WERI-Rb-1 (cell line): ENCODE results near the gene ATF4.
A peak's percentile ranks its signal among the peaks of the same experiment; 100 is the strongest.
"Not testable (repeated sequence)": the region's sequence is repeated elsewhere in the genome, so short reads cannot be mapped to it uniquely, and the experiment has no call there.

ENCODE experiments used
- DNase-seq: peaks from one replicate; pipeline ENCODE4 v3.0.0-alpha.2; 2020
- H3K27ac ChIP-seq: fragments of 250-450 bp; sonication (Bioruptor Pico); 2 replicates; pipeline ENCODE4 v1.5.1; 2020; ENCODE audit warnings: mild to moderate bottlenecking, moderate library complexity
- H3K27me3 ChIP-seq: fragments of 250-450 bp; sonication (Bioruptor Pico); 2 replicates; pipeline ENCODE4 v1.5.1; 2021; ENCODE audit warnings: mild to moderate bottlenecking, low read depth, moderate library complexity; ENCODE audit not compliant: insufficient read depth, severe bottlenecking
- H3K36me3 ChIP-seq: fragments of 250-450 bp; sonication (Bioruptor Pico); 2 replicates; pipeline ENCODE4 v1.5.1; 2020; ENCODE audit warnings: mild to moderate bottlenecking, moderate library complexity
- H3K4me3 ChIP-seq: 2 replicates; pipeline ENCODE4 v1.5.1; 2011; ENCODE audit warnings: low read depth, mild to moderate bottlenecking, control low read depth, low read length
- H3K9me3 ChIP-seq: fragments of 250-450 bp; sonication (Bioruptor Pico); 2 replicates; pipeline ENCODE4 v1.5.1; 2021; ENCODE audit warnings: mild to moderate bottlenecking, moderate library complexity; ENCODE audit not compliant: severe bottlenecking
- TF ChIP-seq, protein P1 (sequence below): IDR thresholded peaks from 2 replicates; pipeline ENCODE4 v1.5.1; 2011; ENCODE audit warnings: low read depth, mild to moderate bottlenecking, control low read depth, inconsistent platforms, low read length

ATF4 gene

GRCh38 chr22:39515266-39516050, 4.9 kb upstream of the ATF4 start:
- Histone ChIP-seq H3K27ac (no peak overlapping the region), H3K4me3 (no peak overlapping the region), H3K27me3 (no peaks in the 10 kb centered on the region), H3K36me3 (peaks cover 63% of the 10 kb centered on the region), H3K9me3 (no peaks in the 10 kb centered on the region)
- DNase-seq = no peak
- TF ChIP-seq, protein P1, sequence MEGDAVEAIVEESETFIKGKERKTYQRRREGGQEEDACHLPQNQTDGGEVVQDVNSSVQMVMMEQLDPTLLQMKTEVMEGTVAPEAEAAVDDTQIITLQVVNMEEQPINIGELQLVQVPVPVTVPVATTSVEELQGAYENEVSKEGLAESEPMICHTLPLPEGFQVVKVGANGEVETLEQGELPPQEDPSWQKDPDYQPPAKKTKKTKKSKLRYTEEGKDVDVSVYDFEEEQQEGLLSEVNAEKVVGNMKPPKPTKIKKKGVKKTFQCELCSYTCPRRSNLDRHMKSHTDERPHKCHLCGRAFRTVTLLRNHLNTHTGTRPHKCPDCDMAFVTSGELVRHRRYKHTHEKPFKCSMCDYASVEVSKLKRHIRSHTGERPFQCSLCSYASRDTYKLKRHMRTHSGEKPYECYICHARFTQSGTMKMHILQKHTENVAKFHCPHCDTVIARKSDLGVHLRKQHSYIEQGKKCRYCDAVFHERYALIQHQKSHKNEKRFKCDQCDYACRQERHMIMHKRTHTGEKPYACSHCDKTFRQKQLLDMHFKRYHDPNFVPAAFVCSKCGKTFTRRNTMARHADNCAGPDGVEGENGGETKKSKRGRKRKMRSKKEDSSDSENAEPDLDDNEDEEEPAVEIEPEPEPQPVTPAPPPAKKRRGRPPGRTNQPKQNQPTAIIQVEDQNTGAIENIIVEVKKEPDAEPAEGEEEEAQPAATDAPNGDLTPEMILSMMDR = no peak

DNA sequence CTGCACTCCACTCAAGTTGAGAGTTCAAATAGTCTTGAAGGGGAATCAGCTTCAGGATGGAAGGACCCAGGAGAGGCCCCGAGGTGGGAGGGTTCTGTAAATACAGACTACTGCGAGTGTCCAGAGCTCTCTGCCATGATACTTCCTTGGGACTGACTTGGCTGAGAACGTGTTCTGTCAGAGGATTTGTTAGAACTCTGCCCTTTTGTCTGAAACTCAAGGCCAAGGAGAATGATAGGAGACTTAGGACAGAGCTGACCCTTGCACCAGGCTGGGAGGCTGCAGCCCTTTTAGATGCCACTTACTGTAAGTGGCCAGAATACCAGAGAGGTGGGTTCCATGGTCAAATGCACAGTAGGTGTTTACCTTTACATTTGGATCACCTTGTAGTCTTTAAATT, 2.9 kb upstream of the ATF4 start:
- Histone ChIP-seq H3K4me3 (no peak overlapping the region), H3K27ac (no peak overlapping the region), H3K9me3 (no peaks in the 10 kb centered on the region), H3K27me3 (no peaks in the 10 kb centered on the region), H3K36me3 (peaks cover 67% of the 10 kb centered on the region)
- no peak for DNase-seq
- TF ChIP-seq, protein P1 = no peak

GRCh38 chr22:39518144-39518786, 2.1 kb upstream of the ATF4 start:
- H3K4me3 ChIP-seq = peak overlapping the region; percentile 99
- TF ChIP-seq, protein P1 = no peak
- peak overlapping the region; percentile 100 for H3K27ac ChIP-seq
- H3K36me3 ChIP-seq = peaks cover 67% of the 10 kb centered on the region
- no peak for DNase-seq
- no peaks in the 10 kb centered on the region for H3K9me3 ChIP-seq
- H3K27me3 ChIP-seq = no peaks in the 10 kb centered on the region

- TF ChIP-seq, protein P1 = no peak
- Histone ChIP-seq H3K27me3 (no peaks in the 10 kb centered on the region), H3K4me3 (peak overlapping the region; percentile 99), H3K36me3 (peaks cover 67% of the 10 kb centered on the region), H3K27ac (peak overlapping the region; percentile 100), H3K9me3 (no peaks in the 10 kb centered on the region)
- DNase-seq = peak; percentile 62
These were observed 1.2 kb upstream of the ATF4 start for GRCh38 chr22:39518996-39519680.

GRCh38 chr22:39519681-39520225, 609 bp upstream of the ATF4 start:
- H3K36me3 ChIP-seq = peaks cover 67% of the 10 kb centered on the region
- TF ChIP-seq, protein P1 = peak; percentile 32

DNA sequence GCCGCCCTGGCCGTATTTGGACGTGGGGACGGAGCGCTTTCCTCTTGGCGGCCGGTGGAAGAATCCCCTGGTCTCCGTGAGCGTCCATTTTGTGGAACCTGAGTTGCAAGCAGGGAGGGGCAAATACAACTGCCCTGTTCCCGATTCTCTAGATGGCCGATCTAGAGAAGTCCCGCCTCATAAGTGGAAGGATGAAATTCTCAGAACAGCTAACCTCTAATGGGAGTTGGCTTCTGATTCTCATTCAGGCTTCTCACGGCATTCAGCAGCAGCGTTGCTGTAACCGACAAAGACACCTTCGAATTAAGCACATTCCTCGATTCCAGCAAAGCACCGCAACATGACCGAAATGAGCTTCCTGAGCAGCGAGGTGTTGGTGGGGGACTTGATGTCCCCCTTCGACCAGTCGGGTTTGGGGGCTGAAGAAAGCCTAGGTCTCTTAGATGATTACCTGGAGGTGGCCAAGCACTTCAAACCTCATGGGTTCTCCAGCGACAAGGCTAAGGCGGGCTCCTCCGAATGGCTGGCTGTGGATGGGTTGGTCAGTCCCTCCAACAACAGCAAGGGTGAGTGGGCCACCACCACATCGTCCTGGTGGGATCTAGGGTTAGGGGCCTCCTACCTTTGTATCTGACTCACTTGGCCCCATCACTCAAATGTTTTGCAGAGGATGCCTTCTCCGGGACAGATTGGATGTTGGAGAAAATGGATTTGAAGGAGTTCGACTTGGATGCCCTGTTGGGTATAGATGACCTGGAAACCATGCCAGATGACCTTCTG, 934 bp downstream of the ATF4 start:
- not testable (repeated sequence) for DNase-seq, H3K9me3 ChIP-seq, H3K27me3 ChIP-seq
- peak overlapping the region; percentile 100 for H3K27ac ChIP-seq
- H3K4me3 ChIP-seq = peak overlapping the region; percentile 99
- peaks cover 60% of the 10 kb centered on the region for H3K36me3 ChIP-seq

More at GRCh38 chr22:39519681-39520225, 609 bp upstream of the ATF4 start:
- H3K27ac ChIP-seq = peak overlapping the region; percentile 100
- H3K4me3 ChIP-seq = peak overlapping the region; percentile 99
- no peaks in the 10 kb centered on the region for H3K27me3 ChIP-seq
- peak; percentile 98 for DNase-seq
- no peaks in the 10 kb centered on the region for H3K9me3 ChIP-seq

DNA sequence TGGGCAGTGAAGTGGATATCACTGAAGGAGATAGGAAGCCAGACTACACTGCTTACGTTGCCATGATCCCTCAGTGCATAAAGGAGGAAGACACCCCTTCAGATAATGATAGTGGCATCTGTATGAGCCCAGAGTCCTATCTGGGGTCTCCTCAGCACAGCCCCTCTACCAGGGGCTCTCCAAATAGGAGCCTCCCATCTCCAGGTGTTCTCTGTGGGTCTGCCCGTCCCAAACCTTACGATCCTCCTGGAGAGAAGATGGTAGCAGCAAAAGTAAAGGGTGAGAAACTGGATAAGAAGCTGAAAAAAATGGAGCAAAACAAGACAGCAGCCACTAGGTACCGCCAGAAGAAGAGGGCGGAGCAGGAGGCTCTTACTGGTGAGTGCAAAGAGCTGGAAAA, 1.7 kb downstream of the ATF4 start:
- not testable (repeated sequence) for H3K9me3 ChIP-seq, DNase-seq, H3K27me3 ChIP-seq
- Histone ChIP-seq H3K36me3 (peaks cover 56% of the 10 kb centered on the region), H3K27ac (peak overlapping the region; percentile 65), H3K4me3 (peak overlapping the region; percentile 99)
